HG02938 (cell line): ENCODE data around the gene ZC3H10.

Source experiments
- ATAC-seq: cut with Tn5 transposase; IDR thresholded peaks from one replicate; pipeline ENCODE4 v1.9.1; 2021; ENCODE audit warnings: mild to moderate bottlenecking, moderate library complexity; ENCODE audit not compliant: unreplicated experiment

Gene ZC3H10

DNA sequence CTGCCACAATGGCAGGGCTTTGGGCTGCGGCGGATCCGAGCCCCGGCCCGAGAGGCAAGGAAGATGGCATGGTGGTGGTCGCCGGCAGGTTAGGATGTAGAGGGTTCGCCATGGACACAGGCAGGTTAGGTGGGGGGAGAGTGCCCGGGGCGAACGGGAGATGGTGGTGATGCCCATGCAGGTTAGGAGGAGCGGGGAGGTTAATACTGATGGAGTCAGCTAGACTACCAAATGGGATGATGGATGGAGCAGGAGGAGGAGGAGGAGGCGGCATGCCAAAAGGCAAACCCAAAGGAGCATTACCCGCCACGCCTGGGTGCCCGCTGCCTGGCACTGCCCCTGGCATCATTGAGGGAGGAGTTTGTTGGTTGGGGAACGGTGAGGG is 46.3 kb downstream of the ZC3H10 start:
- no peak for ATAC-seq

DNA sequence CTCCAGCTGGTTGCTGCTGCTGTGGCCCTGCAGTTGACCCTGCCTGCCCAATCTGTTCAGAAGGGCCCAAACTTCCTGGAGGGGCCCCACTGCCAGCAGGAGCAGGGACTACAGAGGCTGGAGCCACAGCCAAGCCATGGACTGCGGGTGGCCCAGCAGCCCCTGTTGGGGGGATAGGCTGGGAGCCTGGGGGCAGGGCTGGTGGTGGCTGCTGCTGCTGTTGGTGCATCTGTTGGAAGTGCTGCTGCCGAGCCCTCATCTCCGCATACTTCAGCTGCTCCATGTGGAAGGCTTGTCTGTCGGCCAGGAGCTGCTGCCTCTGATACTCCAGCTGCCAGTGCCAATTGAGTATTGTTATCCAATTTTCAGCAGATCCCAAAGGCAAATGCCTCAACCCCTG is 47.3 kb downstream of the ZC3H10 start:
- no peak for ATAC-seq

DNA sequence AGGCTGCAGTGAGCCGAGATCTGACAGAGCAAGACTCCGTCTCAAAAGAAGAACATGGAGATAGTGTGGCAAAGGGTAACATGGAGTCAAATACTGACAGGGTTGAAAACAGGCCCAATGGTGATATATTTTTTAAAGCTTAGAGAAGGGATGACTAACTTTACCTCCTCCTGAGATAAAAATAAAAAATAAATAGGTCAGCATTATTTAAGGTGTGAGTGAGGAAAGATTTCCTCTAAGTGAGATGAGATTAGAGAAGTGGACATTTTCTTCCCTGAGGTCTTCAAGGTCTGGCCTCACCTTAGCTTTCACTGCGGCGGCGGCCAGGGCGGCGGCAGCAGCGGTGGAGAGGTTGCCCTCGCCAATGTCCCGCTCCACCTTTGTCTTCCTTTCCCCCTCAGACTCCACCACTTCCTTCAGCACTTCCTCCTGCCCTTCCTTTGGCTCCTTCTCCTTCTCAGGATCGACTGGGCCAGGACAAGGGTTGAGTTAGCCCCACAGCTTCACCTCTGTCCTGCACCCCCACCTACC is 51.2 kb downstream of the ZC3H10 start:
- no peak for ATAC-seq

DNA sequence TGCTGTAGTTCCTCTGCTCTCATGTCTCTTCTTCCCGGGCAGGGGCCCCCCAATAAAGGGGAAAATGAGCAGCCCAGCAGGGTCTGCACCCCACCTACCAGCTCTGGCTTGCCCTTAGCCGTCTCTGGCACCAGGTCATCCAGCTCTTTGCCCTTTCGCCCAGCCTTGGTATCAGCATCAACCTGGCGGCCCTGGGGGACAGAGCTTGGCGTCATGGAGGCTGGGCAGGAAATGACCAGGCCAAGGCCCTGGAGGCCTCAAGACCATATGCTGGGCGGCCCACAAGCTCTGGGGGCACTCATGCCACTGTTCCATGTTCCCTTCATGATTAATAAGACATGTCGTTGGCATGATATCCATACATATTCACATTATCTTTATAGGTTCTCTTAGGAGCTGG is 54.8 kb downstream of the ZC3H10 start:
- no peak for ATAC-seq
